Cardiac muscle cell (in vitro differentiated cells and primary cell): ENCODE data around the gene ANP32B. TPM values are rescaled to one million over a fixed set of nuclear protein-coding genes. Genes with fewer than 3 reads are reported as not detected.

Experiments
- DNase-seq, 2 donors: peaks; one replicate each; pipeline versions ENCODE4 v3.0.0 to v3.0.0-alpha.2; 2010 to 2017; ENCODE audit warnings: low read depth in 1 of 2, low spot score in 1 of 2
- H3K27ac ChIP-seq: fragments of 200-600 bp; sonication (generic); 2 replicates; pipeline ENCODE4 v1.5.1; 2016
- H3K27me3 ChIP-seq: fragments of 200-600 bp; sonication (generic); 2 replicates; pipeline ENCODE4 v1.6.0; 2016; ENCODE audit warnings: control low read depth
- H3K36me3 ChIP-seq: fragments of 200-600 bp; sonication (generic); 2 replicates; pipeline ENCODE4 v1.5.1; 2016; ENCODE audit warnings: control low read depth
- H3K4me1 ChIP-seq: fragments of 200-600 bp; sonication (generic); 2 replicates; pipeline ENCODE4 v1.8.1; 2017; ENCODE audit warnings: low read depth, mild to moderate bottlenecking, mixed run types
- H3K4me3 ChIP-seq: fragments of 200-600 bp; sonication (generic); 2 replicates; pipeline ENCODE4 v1.5.1; 2016; ENCODE audit warnings: mild to moderate bottlenecking
- H3K9me3 ChIP-seq: fragments of 200-600 bp; sonication (generic); 2 replicates; pipeline ENCODE4 v1.5.1; 2017; ENCODE audit warnings: low read depth, mild to moderate bottlenecking, control low read depth
- polyA plus RNA-seq: library from polyadenylated mRNA; unstranded; fragments of >200 nt; fragmentation: Nextera tagmentation; extraction: Ambion mirVana; gene quantifications from 2 replicates; pipeline ENCODE4 v1.2.1, GENCODE V29; 2016
- total RNA-seq: library from RNA; depleted of rRNA; stranded (reverse); fragments of >200 nt; gene quantifications from 2 replicates; pipeline ENCODE4 v1.2.3, GENCODE V29; 2016
- TF ChIP-seq, protein P1 (sequence below): IDR thresholded peaks from 2 replicates; pipeline ENCODE4 v1.5.1; 2012; ENCODE audit warnings: low read depth, mild to moderate bottlenecking, low read length

ANP32B gene
- total and polyA plus RNA-seq, 2 experiments from 2014 or later, result 27.2 to 77.5 TPM

DNA sequence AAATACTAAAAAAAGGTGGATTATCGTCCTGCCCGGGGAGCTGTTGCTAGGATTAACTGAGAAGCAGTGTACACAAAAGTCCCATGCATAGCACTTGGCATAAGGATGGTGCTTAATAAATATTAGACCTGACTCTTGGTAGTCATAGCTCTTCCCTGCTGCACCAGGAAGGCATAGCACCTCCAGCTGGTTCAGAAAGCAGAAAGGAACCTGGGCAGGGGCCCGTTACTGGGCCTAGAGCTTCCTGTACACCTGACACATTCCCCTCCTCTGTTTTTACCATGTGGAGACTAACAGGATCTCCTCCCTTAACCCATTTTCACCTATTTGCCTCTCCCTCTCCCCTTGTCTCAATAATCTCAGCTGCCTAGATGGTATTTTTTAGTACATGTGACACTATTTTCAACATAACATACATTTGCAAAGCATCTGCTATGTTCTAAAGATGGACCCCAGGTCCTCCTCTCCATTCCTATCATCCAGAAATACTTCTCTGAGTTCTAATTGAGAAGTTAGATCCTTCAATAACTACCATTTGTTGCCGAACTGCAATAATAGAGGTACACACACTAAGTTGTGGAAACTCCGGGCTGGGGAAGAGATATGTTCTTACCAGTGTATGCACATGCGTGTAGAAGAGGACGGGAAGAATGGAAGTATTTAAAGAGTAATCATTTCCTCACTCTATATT is 3.2 kb upstream of the ANP32B start:
- no peak for DNase-seq
- peaks cover 65% of the 10 kb centered on the region for H3K27me3 ChIP-seq
- H3K4me3 ChIP-seq, result no peak overlapping the region
- no peak overlapping the region for H3K27ac ChIP-seq
- TF ChIP-seq, protein P1, sequence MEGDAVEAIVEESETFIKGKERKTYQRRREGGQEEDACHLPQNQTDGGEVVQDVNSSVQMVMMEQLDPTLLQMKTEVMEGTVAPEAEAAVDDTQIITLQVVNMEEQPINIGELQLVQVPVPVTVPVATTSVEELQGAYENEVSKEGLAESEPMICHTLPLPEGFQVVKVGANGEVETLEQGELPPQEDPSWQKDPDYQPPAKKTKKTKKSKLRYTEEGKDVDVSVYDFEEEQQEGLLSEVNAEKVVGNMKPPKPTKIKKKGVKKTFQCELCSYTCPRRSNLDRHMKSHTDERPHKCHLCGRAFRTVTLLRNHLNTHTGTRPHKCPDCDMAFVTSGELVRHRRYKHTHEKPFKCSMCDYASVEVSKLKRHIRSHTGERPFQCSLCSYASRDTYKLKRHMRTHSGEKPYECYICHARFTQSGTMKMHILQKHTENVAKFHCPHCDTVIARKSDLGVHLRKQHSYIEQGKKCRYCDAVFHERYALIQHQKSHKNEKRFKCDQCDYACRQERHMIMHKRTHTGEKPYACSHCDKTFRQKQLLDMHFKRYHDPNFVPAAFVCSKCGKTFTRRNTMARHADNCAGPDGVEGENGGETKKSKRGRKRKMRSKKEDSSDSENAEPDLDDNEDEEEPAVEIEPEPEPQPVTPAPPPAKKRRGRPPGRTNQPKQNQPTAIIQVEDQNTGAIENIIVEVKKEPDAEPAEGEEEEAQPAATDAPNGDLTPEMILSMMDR, result no peak
- H3K4me1 ChIP-seq, result no peaks in the 10 kb centered on the region
- H3K36me3 ChIP-seq, result no peaks in the 10 kb centered on the region
- H3K9me3 ChIP-seq, result no peaks in the 10 kb centered on the region

GRCh38 chr9:97980479-97980803 is 2.7 kb upstream of the ANP32B start:
- TF ChIP-seq, protein P1, result no peak
- no peaks in the 10 kb centered on the region for H3K9me3 ChIP-seq
- no peaks in the 10 kb centered on the region for H3K36me3 ChIP-seq
- DNase-seq, result peak in 1 of 2 donors; percentile 43
- H3K4me3 ChIP-seq, result no peak overlapping the region
- H3K27ac ChIP-seq, result no peak overlapping the region
- no peaks in the 10 kb centered on the region for H3K4me1 ChIP-seq
- H3K27me3 ChIP-seq, result peaks cover 64% of the 10 kb centered on the region

GRCh38 chr9:97980918-97981845 is 2.0 kb upstream of the ANP32B start:
- no peak overlapping the region for H3K4me3 ChIP-seq
- no peaks in the 10 kb centered on the region for H3K36me3 ChIP-seq
- H3K27me3 ChIP-seq, result peaks cover 57% of the 10 kb centered on the region
- H3K9me3 ChIP-seq, result no peaks in the 10 kb centered on the region
- DNase-seq, result no peak
- TF ChIP-seq, protein P1, result no peak
- no peak overlapping the region for H3K27ac ChIP-seq
- H3K4me1 ChIP-seq, result no peaks in the 10 kb centered on the region

DNA sequence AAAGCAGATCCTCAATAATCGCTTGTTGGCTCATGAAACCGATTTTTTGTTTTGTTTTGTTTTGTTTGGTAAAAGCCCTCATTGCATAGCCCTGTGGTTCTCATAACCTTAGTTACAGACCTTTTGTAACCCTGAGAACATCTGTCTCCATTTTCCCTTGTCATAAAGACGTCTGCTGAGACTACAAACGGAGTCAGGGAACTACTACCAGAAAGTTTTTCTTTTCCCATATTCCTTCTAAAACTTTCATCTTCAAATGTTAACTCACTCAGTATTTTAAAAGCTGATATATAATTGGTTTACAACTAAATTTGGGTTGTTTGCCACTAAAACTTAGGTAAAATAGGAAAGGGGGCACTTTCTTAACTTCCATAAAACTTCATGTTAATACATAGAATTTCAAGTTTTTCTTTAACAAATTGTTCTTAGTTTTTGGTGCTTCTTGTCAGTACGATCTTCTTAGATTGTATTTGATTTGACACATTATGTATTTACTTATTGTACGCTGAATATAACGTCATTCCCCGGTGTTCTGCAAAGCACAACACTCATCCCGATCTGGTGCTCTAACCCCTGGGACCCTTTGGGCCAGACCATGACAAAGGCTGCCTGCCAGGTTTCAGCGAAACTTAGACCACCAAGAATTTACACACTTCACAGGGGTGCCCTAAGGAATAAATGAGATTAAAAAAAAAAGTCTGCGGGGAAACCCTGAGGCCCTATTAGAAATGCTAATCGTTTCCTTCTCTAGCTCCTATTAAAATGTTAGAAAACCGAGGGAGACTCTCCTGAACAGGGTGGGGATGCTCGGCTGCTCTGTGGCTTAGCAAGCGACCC is 1.1 kb upstream of the ANP32B start:
- TF ChIP-seq, protein P1, result no peak
- Histone ChIP-seq H3K27ac (no peak overlapping the region), H3K4me1 (peaks cover under 1% of the 10 kb centered on the region), H3K27me3 (peaks cover 57% of the 10 kb centered on the region), H3K4me3 (peak overlapping the region; percentile 98), H3K36me3 (no peaks in the 10 kb centered on the region), H3K9me3 (no peaks in the 10 kb centered on the region)
- DNase-seq, result no peak

DNA sequence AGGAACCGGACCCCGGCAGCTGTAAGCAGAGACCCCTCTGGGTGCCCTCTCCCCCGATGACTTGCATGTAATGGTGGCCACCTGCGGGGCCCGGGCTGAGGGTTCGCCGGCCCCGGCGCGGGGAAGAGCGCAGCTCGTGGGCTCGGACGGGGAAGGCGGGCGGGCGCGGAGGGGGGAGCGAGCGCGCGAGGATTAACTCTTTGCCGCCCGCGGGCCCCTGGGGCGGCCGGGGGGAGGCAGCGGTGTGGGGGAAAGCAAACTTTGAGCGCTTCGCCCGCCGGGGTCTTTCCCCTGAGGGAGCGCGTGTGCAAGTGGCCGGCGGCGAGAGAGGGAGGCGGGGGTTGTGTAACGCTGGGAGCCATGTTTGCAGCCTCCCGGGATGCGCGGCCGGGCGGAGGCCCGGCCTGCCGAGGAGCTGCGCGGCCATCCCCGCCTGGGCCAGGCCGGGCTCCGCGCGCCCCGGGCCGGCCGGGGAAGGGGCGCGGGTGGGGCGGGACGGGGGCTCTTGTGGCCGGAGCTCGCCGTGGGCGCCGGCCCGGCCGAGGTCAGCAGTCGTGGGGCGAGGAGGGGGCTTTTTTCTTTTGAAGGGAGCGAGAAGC is 547 bp downstream of the ANP32B start:
- TF ChIP-seq, protein P1, result no peak
- Histone ChIP-seq H3K4me1 (peaks cover 6% of the 10 kb centered on the region), H3K9me3 (no peaks in the 10 kb centered on the region), H3K36me3 (no peaks in the 10 kb centered on the region), H3K27me3 (peaks cover 42% of the 10 kb centered on the region), H3K27ac (peak overlapping the region; percentile 92), H3K4me3 (peak overlapping the region; percentile 98)
- DNase-seq, result peak; percentile 50 to 68
